Measurements from ENCODE around the gene CCDC85C.

The CCDC85C gene

DNA sequence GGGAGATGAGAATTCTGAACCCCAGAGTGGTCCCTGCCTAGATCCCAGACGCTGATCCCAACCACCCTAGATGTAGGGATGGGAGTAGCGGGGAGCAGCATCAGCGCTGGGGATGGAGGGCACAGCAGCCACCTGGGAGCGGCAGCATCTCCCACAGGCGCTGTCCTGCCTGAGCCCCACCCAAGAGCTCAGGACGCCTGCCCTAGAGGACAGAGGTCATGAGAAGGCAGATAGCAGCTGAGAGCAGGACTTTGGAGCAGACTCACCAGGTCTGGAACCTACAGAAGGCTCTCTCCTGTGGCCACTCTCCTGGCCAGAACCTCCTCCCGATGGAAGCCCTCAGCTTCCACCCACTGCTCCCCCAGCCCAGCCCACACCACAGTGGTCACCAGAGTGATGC, 7.2 kb downstream of the CCDC85C start:
- H3K4me3 ChIP-seq (ENCODE audit: low read length), result no peak overlapping the region
- no peaks in the 10 kb centered on the region for H3K36me3 ChIP-seq (replicated peaks; ENCODE audit: low read depth, low read length)
- H3K27ac ChIP-seq (ENCODE audit: low read length), result no peak overlapping the region
- no peaks in the 10 kb centered on the region for H3K79me2 ChIP-seq (ENCODE audit: low read length)
- no peak overlapping the region for H3K9ac ChIP-seq (ENCODE audit: low read length)
- H3K4me1 ChIP-seq (ENCODE audit: low read length), result peaks cover 30% of the 10 kb centered on the region
- H3K4me2 ChIP-seq (ENCODE audit: low read length), result no peak overlapping the region
- H3K9me3 ChIP-seq (ENCODE audit: insufficient read depth, low read length), result no peaks in the 10 kb centered on the region
- no peaks in the 10 kb centered on the region for H3K27me3 ChIP-seq (ENCODE audit: low read depth, low read length)
- no peaks in the 10 kb centered on the region for H4K20me1 ChIP-seq (ENCODE audit: insufficient read depth, low read length)
- TF ChIP-seq, protein P1, sequence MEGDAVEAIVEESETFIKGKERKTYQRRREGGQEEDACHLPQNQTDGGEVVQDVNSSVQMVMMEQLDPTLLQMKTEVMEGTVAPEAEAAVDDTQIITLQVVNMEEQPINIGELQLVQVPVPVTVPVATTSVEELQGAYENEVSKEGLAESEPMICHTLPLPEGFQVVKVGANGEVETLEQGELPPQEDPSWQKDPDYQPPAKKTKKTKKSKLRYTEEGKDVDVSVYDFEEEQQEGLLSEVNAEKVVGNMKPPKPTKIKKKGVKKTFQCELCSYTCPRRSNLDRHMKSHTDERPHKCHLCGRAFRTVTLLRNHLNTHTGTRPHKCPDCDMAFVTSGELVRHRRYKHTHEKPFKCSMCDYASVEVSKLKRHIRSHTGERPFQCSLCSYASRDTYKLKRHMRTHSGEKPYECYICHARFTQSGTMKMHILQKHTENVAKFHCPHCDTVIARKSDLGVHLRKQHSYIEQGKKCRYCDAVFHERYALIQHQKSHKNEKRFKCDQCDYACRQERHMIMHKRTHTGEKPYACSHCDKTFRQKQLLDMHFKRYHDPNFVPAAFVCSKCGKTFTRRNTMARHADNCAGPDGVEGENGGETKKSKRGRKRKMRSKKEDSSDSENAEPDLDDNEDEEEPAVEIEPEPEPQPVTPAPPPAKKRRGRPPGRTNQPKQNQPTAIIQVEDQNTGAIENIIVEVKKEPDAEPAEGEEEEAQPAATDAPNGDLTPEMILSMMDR (IDR thresholded peaks at IDR 0.05; ENCODE audit: low read depth, low read length), result no peak
- no peak for TF ChIP-seq EZH2phosphoT487 (IDR thresholded peaks at IDR 0.05; ENCODE audit: low read depth)
- no peak overlapping the region for H2AFZ ChIP-seq (ENCODE audit: low read depth, low read length)

DNA sequence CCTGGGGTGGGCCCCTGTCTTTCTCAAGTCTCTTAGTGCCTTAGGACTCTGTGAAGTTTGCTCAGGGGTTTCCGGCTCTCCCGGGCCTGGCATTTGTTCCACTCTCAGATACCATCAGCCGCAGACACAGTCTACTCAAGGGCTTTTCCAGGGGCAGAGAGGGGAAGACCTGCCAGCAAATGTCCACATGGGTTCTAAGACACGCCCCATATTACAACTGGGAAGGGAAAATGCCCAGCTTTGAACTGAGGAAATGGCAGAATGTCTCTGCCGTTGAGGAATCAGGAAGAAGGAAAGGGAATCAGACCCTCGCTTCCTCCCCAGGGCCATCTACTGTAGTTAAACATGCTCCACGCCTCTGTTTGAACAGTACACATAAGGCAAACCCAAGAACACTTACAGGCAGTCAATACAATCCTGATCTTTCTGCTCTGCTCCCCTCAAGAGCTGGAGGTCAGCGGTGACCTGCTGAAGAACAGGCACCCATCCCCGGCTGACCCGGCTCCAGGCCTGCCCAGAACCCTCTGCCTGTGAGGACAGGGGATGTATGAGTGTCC, 7.9 kb downstream of the CCDC85C start:
- Histone ChIP-seq H3K4me2 (ENCODE audit: low read length) (no peak overlapping the region), H2AFZ (ENCODE audit: low read depth, low read length) (no peak overlapping the region), H3K4me1 (ENCODE audit: low read length) (peaks cover 33% of the 10 kb centered on the region), H3K9ac (ENCODE audit: low read length) (no peak overlapping the region), H3K36me3 (replicated peaks; ENCODE audit: low read depth, low read length) (no peaks in the 10 kb centered on the region), H3K79me2 (ENCODE audit: low read length) (no peaks in the 10 kb centered on the region), H3K27ac (ENCODE audit: low read length) (no peak overlapping the region), H3K4me3 (ENCODE audit: low read length) (no peak overlapping the region), H3K9me3 (ENCODE audit: insufficient read depth, low read length) (no peaks in the 10 kb centered on the region), H3K27me3 (ENCODE audit: low read depth, low read length) (no peaks in the 10 kb centered on the region), H4K20me1 (ENCODE audit: insufficient read depth, low read length) (no peaks in the 10 kb centered on the region)
- TF ChIP-seq, protein P1 (IDR thresholded peaks at IDR 0.05; ENCODE audit: low read depth, low read length), result no peak
- no peak for TF ChIP-seq EZH2phosphoT487 (IDR thresholded peaks at IDR 0.05; ENCODE audit: low read depth)

DNA sequence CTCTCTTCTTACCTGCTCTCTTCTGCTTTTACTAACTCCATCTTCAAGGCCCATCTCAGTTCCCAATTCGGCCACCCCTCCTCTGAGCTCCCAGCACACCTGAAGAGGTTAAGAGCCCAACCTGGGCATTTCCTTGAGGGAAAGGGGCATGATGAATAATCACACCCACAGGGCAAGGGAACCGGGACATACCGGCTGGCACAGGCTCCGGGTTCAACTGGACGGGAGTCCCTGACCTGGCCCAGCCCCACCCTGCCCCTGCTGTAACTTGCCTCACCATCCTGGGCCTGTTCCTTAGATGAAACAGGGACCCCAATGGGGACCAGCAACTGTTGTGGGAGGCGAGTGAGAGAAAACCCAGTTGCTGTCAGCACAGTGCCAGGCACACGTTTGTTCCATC, 8.5 kb downstream of the CCDC85C start:
- TF ChIP-seq, protein P1 (IDR thresholded peaks at IDR 0.05; ENCODE audit: low read depth, low read length), result no peak
- TF ChIP-seq EZH2phosphoT487 (IDR thresholded peaks at IDR 0.05; ENCODE audit: low read depth), result no peak
- Histone ChIP-seq H3K36me3 (replicated peaks; ENCODE audit: low read depth, low read length) (no peaks in the 10 kb centered on the region), H3K27ac (ENCODE audit: low read length) (peak overlapping the region; percentile 68), H3K79me2 (ENCODE audit: low read length) (no peaks in the 10 kb centered on the region), H3K4me2 (ENCODE audit: low read length) (peak overlapping the region; percentile 93), H3K9ac (ENCODE audit: low read length) (peak overlapping the region; percentile 36; the same call in 1 of the 2 replicates), H3K4me1 (ENCODE audit: low read length) (peaks cover 39% of the 10 kb centered on the region), H3K27me3 (ENCODE audit: low read depth, low read length) (no peaks in the 10 kb centered on the region), H2AFZ (ENCODE audit: low read depth, low read length) (no peak overlapping the region), H3K4me3 (ENCODE audit: low read length) (peak overlapping the region; percentile 62), H4K20me1 (ENCODE audit: insufficient read depth, low read length) (no peaks in the 10 kb centered on the region), H3K9me3 (ENCODE audit: insufficient read depth, low read length) (no peaks in the 10 kb centered on the region)

DNA sequence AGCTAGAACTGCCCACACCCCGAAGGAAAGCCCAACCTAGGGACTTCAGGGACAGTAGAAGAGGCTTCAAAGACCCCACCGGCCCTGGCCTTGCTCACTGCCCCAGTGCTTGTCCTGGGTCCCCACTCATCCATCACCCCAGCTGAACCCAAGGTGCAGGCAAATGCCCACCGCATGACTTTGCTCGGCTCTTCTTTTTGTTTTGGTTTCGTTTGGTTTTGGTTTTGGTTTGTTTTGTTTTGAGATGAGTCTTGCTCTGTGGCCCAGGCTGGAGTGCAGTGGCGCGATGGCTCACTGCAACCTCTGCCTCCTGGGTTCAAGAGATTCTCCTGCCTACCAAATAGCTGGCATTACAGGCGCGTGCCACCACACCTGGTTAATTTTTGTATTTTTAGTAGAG, 9.0 kb downstream of the CCDC85C start:
- Histone ChIP-seq H3K4me3 (ENCODE audit: low read length) (peak overlapping the region; percentile 62), H3K36me3 (replicated peaks; ENCODE audit: low read depth, low read length) (no peaks in the 10 kb centered on the region), H3K27ac (ENCODE audit: low read length) (peak overlapping the region; percentile 68), H3K9me3 (ENCODE audit: insufficient read depth, low read length) (no peaks in the 10 kb centered on the region), H4K20me1 (ENCODE audit: insufficient read depth, low read length) (no peaks in the 10 kb centered on the region), H3K79me2 (ENCODE audit: low read length) (no peaks in the 10 kb centered on the region), H3K27me3 (ENCODE audit: low read depth, low read length) (no peaks in the 10 kb centered on the region), H3K4me2 (ENCODE audit: low read length) (peak overlapping the region; percentile 93), H3K9ac (ENCODE audit: low read length) (peak overlapping the region; percentile 64), H2AFZ (ENCODE audit: low read depth, low read length) (no peak overlapping the region), H3K4me1 (ENCODE audit: low read length) (peaks cover 44% of the 10 kb centered on the region)
- TF ChIP-seq, protein P1 (IDR thresholded peaks at IDR 0.05; ENCODE audit: low read depth, low read length), result no peak
- TF ChIP-seq EZH2phosphoT487 (IDR thresholded peaks at IDR 0.05; ENCODE audit: low read depth), result no peak
